ENCODE results near the gene PCYT1A.

DNA sequence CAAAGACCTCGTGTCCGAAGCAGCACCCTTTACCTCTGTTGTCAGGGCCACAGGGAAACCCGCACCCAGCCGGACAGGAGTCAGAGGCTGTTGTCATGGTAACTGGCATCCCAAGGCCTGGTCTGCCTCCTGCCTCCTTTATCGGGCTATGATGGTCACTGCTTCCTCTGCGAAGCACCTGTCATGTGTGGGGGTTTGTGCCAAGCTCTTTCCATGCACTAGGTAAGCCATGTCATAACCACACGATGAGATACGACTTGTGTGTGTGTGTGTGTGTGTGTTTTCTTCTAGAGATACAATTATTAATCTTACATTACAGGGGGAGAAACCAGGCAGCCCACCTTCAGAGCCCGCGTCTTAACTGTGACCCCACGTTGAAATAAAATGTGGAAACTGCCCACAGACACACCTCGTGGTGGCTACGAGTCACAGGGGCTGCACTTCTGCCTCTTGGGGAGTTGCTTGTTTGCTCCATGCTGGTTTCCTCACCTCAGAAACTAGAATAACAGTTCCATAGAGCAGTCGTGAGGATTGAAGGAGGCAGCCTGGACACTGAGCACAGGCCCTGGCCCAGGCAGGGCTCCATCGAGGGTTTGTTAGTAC is 94.3 kb downstream of the PCYT1A start:
- TF ChIP-seq CTCF (IDR thresholded peaks at IDR 0.05; ENCODE audit: insufficient read depth, low read length, poor library complexity, severe bottlenecking) (no peak), EZH2phosphoT487 (conservative IDR thresholded peaks at IDR 0.05; ENCODE audit: low read length) (no peak)
